DOHH2 (cell line): Measurements from ENCODE around the gene FAM124A.

Source experiments
- CTCF ChIP-seq: fragments of 200-600 bp; sonication (generic); IDR thresholded peaks from one replicate; pipeline ENCODE4 v1.5.1; 2014; ENCODE audit warnings: antibody characterized with exemption, mild to moderate bottlenecking, low read depth, low read length; ENCODE audit not compliant: poor library complexity, severe bottlenecking
- EZH2phosphoT487 ChIP-seq: fragments of 200-600 bp; sonication (generic); IDR thresholded peaks from 2 replicates; pipeline ENCODE4 v1.6.1; 2017; ENCODE audit warnings: borderline replicate concordance, mild to moderate bottlenecking, antibody characterized with exemption, low read length, moderate library complexity, mixed read lengths

DNA sequence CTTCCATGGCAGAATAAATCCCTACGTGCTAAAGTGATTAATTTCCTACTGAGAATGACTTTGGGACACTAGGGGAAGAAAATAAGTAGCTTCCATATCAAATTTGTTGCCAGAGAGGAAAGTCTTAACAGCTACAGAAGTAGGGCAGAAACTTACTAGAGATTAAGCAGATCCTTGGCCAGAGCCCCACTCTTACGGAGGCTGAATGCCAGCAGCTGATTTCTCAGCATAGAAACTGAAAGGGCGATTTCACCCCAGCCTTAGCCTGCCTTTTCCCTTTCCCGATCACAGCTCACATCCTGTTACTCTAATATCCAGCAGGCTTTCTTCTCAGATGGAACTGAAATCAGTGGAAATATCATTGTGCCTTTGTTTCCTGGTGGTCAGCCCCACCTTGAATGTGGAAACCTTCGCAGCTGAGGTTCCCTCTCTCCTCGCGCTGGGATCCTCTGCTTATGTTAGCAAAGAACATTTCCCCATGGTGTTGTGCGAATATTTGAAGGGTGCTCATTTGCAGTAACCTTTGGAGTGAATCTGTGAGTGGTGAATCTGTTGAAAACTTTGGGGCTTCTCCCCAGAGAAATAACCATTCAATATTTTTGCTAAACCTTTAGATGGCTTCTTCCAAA, 8.4 kb downstream of the FAM124A start:
- no peak for TF ChIP-seq CTCF
- no peak for TF ChIP-seq EZH2phosphoT487
